GM12878 (cell line): ENCODE data around the gene CLK1. TPM values are rescaled to one million over a fixed set of nuclear protein-coding genes. Genes with fewer than 3 reads are reported as not detected.

Source experiments
- ATAC-seq: fragments of 200-7000 bp; cut with Tn5 transposase; 3 replicates; pipeline ENCODE4 v1.9.1; 2020; ENCODE audit warnings: mild to moderate bottlenecking, moderate library complexity
- BruUV-seq: library from RNA; stranded (reverse); fragments of 400-500 nt; replicated peaks from 2 replicates; lab custom pipeline; 2021; lab: Mats Ljungman, UMichigan
- CTCF ChIA-PET: fragments of 300-600 bp; sonication (Branson Sonifier 250); formaldehyde crosslinking; extraction: SDS; loops from one replicate; lab custom pipeline; 2021; ENCODE audit warnings: inconsistent platforms; lab: Yijun Ruan, JAX
- POLR2A ChIA-PET: fragments of 350-600 bp; formaldehyde crosslinking; extraction: SDS; loops from one replicate; lab custom pipeline; 2021; ENCODE audit warnings: inconsistent platforms; lab: Charles Lee
- RAD21 ChIA-PET: fragments of 300-600 bp; sonication (Branson Sonifier 250); formaldehyde crosslinking; loops from one replicate; lab custom pipeline; 2023; ENCODE audit warnings: antibody characterized with exemption; ENCODE audit not compliant: unreplicated experiment; lab: Charles Lee
- SMC1A ChIA-PET: fragments of 300-600 bp; sonication (Branson Sonifier 250); formaldehyde crosslinking; loops from one replicate; lab custom pipeline; 2023; ENCODE audit not compliant: unreplicated experiment, uncharacterized antibody; lab: Charles Lee
- DNase-seq: peaks from one replicate; pipeline ENCODE4 v3.0.0-alpha.2; 2011; ENCODE audit warnings: low read depth, low spot score
- FAIRE-seq: peaks from 3 replicates; lab custom pipeline; 2011; peaks lifted over from hg19 to GRCh38; lab: Jason Lieb, UNC
- H2AFZ ChIP-seq: 2 replicates; pipeline ENCODE4 v1.6.0; 2011; ENCODE audit warnings: low read depth, low read length, control low read depth; ENCODE audit not compliant: control insufficient read depth
- H3K27ac ChIP-seq: 2 replicates; pipeline ENCODE4 v1.5.1; 2011; ENCODE audit warnings: control low read depth; ENCODE audit not compliant: control insufficient read depth, insufficient read depth
- H3K27me3 ChIP-seq, 2 experiments: replicated peaks in 1 of 2; 2 replicates each; pipeline versions ENCODE4 v1.6.0 to v1.6.1; 2011; ENCODE audit warnings: low read length in 1 of 2; ENCODE audit not compliant: control insufficient read depth in 2 of 2, insufficient read depth in 2 of 2
- H3K36me3 ChIP-seq, 2 experiments: 2 replicates each; pipeline ENCODE4 v1.5.1; 2011; ENCODE audit warnings: low read length in 1 of 2; ENCODE audit not compliant: control insufficient read depth in 2 of 2, insufficient read depth in 2 of 2
- H3K4me1 ChIP-seq: 2 replicates; pipeline ENCODE4 v1.6.1; 2011; ENCODE audit warnings: mild to moderate bottlenecking, low read length, moderate library complexity, mixed read lengths; ENCODE audit not compliant: control insufficient read depth, insufficient read depth
- H3K4me2 ChIP-seq: 2 replicates; pipeline ENCODE4 v1.6.0; 2011; ENCODE audit warnings: control low read depth; ENCODE audit not compliant: control insufficient read depth, insufficient read depth
- H3K4me3 ChIP-seq: fragments of 200-600 bp; sonication (generic); 2 replicates; pipeline ENCODE4 v1.5.1; 2016
- H3K79me2 ChIP-seq: 2 replicates; pipeline ENCODE4 v1.6.0; 2011; ENCODE audit warnings: low read length; ENCODE audit not compliant: control insufficient read depth, insufficient read depth
- H3K9ac ChIP-seq: 2 replicates; pipeline ENCODE4 v1.8.0; 2011; ENCODE audit warnings: low read length, control low read depth, mixed read lengths; ENCODE audit not compliant: control insufficient read depth, insufficient read depth
- H3K9me3 ChIP-seq: replicated peaks from 3 replicates; pipeline ENCODE4 v1.5.1; 2011; ENCODE audit warnings: mild to moderate bottlenecking, low read length; ENCODE audit not compliant: control insufficient read depth, insufficient read depth
- H4K20me1 ChIP-seq: 2 replicates; pipeline ENCODE4 v1.6.0; 2011; ENCODE audit not compliant: control insufficient read depth, insufficient read depth
- ATF3 ChIP-seq: IDR thresholded peaks from 2 replicates; pipeline ENCODE4 v1.6.1; 2011; ENCODE audit warnings: low read depth, mild to moderate bottlenecking, low read length, moderate library complexity, borderline replicate concordance; ENCODE audit errors: extremely low read depth
- ATF7 ChIP-seq: fragments of 450-650 bp; IDR thresholded peaks from 2 replicates; pipeline ENCODE4 v1.6.1; 2016; ENCODE audit warnings: low read depth, mild to moderate bottlenecking
- BCL11A ChIP-seq: IDR thresholded peaks from 2 replicates; pipeline ENCODE4 v1.6.1; 2011; ENCODE audit warnings: low read depth, low read length
- CHD4 ChIP-seq: fragments of 200-600 bp; sonication (generic); IDR thresholded peaks from 2 replicates; pipeline ENCODE4 v1.6.1; 2016; ENCODE audit warnings: mild to moderate bottlenecking
- EP300 ChIP-seq, 2 experiments: fragments of 150-350 bp in 1 of 2; IDR thresholded peaks; 2 replicates each; pipeline ENCODE4 v1.6.1; 2011 to 2012; ENCODE audit warnings: low read depth in 2 of 2, low read length in 2 of 2, borderline replicate concordance in 1 of 2, improper control_type of control experiment in 1 of 2, inconsistent platforms in 1 of 2; ENCODE audit not compliant: control insufficient read depth in 1 of 2
- FOXM1 ChIP-seq: IDR thresholded peaks from 2 replicates; pipeline ENCODE4 v1.6.1; 2012; ENCODE audit warnings: low read depth, mild to moderate bottlenecking, inconsistent platforms, low read length, moderate library complexity
- HDAC2 ChIP-seq: fragments of 200-600 bp; sonication (generic); IDR thresholded peaks from 2 replicates; pipeline ENCODE4 v1.6.1; 2017
- KAT2A ChIP-seq: conservative IDR thresholded peaks from 2 replicates; pipeline ENCODE4 v1.6.1; 2011; ENCODE audit warnings: low read depth, low read length; ENCODE audit not compliant: control insufficient read depth
- PBX3 ChIP-seq: IDR thresholded peaks from 2 replicates; pipeline ENCODE4 v1.6.1; 2011; ENCODE audit warnings: mild to moderate bottlenecking, low read depth, low read length, moderate library complexity; ENCODE audit not compliant: insufficient replicate concordance
- PML ChIP-seq: IDR thresholded peaks from 2 replicates; pipeline ENCODE4 v1.6.1; 2012; ENCODE audit warnings: low read length, inconsistent platforms
- POU2F2 ChIP-seq: IDR thresholded peaks from 3 replicates; pipeline ENCODE4 v1.6.1; 2011; ENCODE audit warnings: low read depth, mild to moderate bottlenecking, low read length, borderline replicate concordance
- YY1 ChIP-seq: IDR thresholded peaks from 2 replicates; pipeline ENCODE4 v1.6.1; 2011; ENCODE audit warnings: low read depth, mild to moderate bottlenecking, low read length
- ZNF384 ChIP-seq: IDR thresholded peaks from 2 replicates; pipeline ENCODE4 v1.6.1; 2012; ENCODE audit warnings: low read depth, mild to moderate bottlenecking, low read length, improper control_type of control experiment, borderline replicate concordance
- WGBS: methylation state at CpG from one replicate; pipeline ENCODE4 v1.1.6; 2016; ENCODE audit warnings: low lambda C conversion rate; ENCODE audit not compliant: insufficient replicate concordance, insufficient coverage; ENCODE audit errors: missing lambda C conversion rate; 5-methylcytosine and 5-hydroxymethylcytosine counted together
- in situ Hi-C: fragments of 300-500 bp; cut with MboI; formaldehyde crosslinking; loops from 9 replicates; pipeline ENCODE4 v1.14.3; 2018; ENCODE audit warnings: mixed read lengths
- intact Hi-C: fragments of 100-400 bp; cut with micrococcal nuclease; formaldehyde crosslinking; loops from one replicate; pipeline ENCODE4 v1.14.2; 2022; ENCODE audit not compliant: unreplicated experiment
- polyA plus RNA-seq, 11 experiments: library from polyadenylated mRNA; depleted of rRNA in 4 of 11; unstranded in 6 of 11; stranded (reverse) in 5 of 11; fragments of >200 nt; fragmentation: Nextera tagmentation in 4 of 11; fragmentation: Illumina TruSeq in 1 of 11; extraction: Ambion mirVana in 4 of 11; extraction: Trizol in 1 of 11; gene quantifications; 1 replicate in 1 of 11; 2 replicates in 10 of 11; pipeline versions ENCODE4 v1.2.1 to v1.2.3, GENCODE V29; 2011 to 2016; ENCODE audit warnings: inconsistent platforms in 2 of 11, missing spikeins in 2 of 11, low read depth in 1 of 11
- total RNA-seq, 4 experiments: library from RNA; depleted of rRNA in 3 of 4; stranded (reverse); fragments of >200 nt in 3 of 4; fragmentation: Illumina TruSeq in 1 of 4; extraction: Trizol in 1 of 4; gene quantifications; 2 replicates each; pipeline versions ENCODE4 v1.2.1 to v1.2.3, GENCODE V29; 2013 to 2021
- TF ChIP-seq, protein P1 (sequence below): fragments of 450-650 bp; IDR thresholded peaks from 2 replicates; pipeline ENCODE4 v1.6.1; 2017; ENCODE audit warnings: low read depth, mild to moderate bottlenecking, moderate library complexity
- TF ChIP-seq, protein P2 (sequence below): fragments of 450-650 bp; IDR thresholded peaks from 2 replicates; pipeline ENCODE4 v1.6.1; 2018; ENCODE audit warnings: borderline replicate concordance, mild to moderate bottlenecking; ENCODE audit not compliant: partially characterized antibody
- TF ChIP-seq, protein P3 (sequence below): fragments of 450-650 bp; formaldehyde crosslinking; IDR thresholded peaks from 2 replicates; pipeline ENCODE4 v1.4.0; 2022; ENCODE audit warnings: mild to moderate bottlenecking, moderate library complexity

Gene CLK1
- total and polyA plus RNA-seq, 10 of the 15 experiments (the other 5 are each of a cell fraction or from before 2014, with no cell fraction given) = 61.2 to 221 (median 80.1) TPM

- in situ Hi-C loops (no loop called here), intact Hi-C loops (no loop called here)
- no peak overlapping the region for H3K4me3 ChIP-seq
- ChIA-PET RAD21 (interaction anchor here (1.3 kb wide), 1 partner anchor 224 kb away, joined by 3 read pairs; no protein-coding TSS in a partner anchor), SMC1A (interaction anchor here (0.5 kb wide), 1 partner anchor 169 kb away, joined by 3 read pairs; no protein-coding TSS in a partner anchor), CTCF (interaction anchor here (1.1 kb wide), 1 partner anchor 19 kb away, joined by 3 read pairs; no protein-coding TSS in a partner anchor), POLR2A (no interaction called here)
- no peak overlapping the region for H3K27ac ChIP-seq
- no peak overlapping the region for H2AFZ ChIP-seq
- FAIRE-seq (no peak), DNase-seq (no peak), ATAC-seq (no peak)
- no peaks in the 10 kb centered on the region for H3K79me2 ChIP-seq
- H3K27me3 ChIP-seq = no peaks in the 10 kb centered on the region
- no peaks in the 10 kb centered on the region for H3K36me3 ChIP-seq
- H4K20me1 ChIP-seq = no peaks in the 10 kb centered on the region
- no peak overlapping the region for H3K4me2 ChIP-seq
- no peak overlapping the region for H3K9ac ChIP-seq
- H3K9me3 ChIP-seq = no peaks in the 10 kb centered on the region
- 48% methylated on average over 5 of the region's 5 CpGs for WGBS
- BruUV-seq = no TSS peak
- no peaks in the 10 kb centered on the region for H3K4me1 ChIP-seq
- TF ChIP-seq, protein P1, sequence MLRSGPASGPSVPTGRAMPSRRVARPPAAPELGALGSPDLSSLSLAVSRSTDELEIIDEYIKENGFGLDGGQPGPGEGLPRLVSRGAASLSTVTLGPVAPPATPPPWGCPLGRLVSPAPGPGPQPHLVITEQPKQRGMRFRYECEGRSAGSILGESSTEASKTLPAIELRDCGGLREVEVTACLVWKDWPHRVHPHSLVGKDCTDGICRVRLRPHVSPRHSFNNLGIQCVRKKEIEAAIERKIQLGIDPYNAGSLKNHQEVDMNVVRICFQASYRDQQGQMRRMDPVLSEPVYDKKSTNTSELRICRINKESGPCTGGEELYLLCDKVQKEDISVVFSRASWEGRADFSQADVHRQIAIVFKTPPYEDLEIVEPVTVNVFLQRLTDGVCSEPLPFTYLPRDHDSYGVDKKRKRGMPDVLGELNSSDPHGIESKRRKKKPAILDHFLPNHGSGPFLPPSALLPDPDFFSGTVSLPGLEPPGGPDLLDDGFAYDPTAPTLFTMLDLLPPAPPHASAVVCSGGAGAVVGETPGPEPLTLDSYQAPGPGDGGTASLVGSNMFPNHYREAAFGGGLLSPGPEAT = no peak
- TF ChIP-seq EP300 (IDR thresholded peaks at IDR 0.05; ENCODE audit: borderline replicate concordance in 1 of 2, control insufficient read depth in 1 of 2, low read depth in 2 of 2, low read length in 2 of 2) (no peak), ATF7 (no peak), ATF3 (no peak), KAT2A (no peak), PML (no peak), BCL11A (no peak), ZNF384 (no peak), FOXM1 (no peak), PBX3 (no peak), YY1 (no peak), HDAC2 (no peak), CHD4 (no peak), POU2F2 (no peak)
- TF ChIP-seq, protein P2, sequence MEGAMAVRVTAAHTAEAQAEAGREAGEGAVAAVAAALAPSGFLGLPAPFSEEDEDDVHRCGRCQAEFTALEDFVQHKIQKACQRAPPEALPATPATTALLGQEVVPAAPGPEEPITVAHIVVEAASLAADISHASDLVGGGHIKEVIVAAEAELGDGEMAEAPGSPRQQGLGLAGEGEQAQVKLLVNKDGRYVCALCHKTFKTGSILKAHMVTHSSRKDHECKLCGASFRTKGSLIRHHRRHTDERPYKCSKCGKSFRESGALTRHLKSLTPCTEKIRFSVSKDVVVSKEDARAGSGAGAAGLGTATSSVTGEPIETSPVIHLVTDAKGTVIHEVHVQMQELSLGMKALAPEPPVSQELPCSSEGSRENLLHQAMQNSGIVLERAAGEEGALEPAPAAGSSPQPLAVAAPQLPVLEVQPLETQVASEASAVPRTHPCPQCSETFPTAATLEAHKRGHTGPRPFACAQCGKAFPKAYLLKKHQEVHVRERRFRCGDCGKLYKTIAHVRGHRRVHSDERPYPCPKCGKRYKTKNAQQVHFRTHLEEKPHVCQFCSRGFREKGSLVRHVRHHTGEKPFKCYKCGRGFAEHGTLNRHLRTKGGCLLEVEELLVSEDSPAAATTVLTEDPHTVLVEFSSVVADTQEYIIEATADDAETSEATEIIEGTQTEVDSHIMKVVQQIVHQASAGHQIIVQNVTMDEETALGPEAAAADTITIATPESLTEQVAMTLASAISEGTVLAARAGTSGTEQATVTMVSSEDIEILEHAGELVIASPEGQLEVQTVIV = no peak
- TF ChIP-seq, protein P3, sequence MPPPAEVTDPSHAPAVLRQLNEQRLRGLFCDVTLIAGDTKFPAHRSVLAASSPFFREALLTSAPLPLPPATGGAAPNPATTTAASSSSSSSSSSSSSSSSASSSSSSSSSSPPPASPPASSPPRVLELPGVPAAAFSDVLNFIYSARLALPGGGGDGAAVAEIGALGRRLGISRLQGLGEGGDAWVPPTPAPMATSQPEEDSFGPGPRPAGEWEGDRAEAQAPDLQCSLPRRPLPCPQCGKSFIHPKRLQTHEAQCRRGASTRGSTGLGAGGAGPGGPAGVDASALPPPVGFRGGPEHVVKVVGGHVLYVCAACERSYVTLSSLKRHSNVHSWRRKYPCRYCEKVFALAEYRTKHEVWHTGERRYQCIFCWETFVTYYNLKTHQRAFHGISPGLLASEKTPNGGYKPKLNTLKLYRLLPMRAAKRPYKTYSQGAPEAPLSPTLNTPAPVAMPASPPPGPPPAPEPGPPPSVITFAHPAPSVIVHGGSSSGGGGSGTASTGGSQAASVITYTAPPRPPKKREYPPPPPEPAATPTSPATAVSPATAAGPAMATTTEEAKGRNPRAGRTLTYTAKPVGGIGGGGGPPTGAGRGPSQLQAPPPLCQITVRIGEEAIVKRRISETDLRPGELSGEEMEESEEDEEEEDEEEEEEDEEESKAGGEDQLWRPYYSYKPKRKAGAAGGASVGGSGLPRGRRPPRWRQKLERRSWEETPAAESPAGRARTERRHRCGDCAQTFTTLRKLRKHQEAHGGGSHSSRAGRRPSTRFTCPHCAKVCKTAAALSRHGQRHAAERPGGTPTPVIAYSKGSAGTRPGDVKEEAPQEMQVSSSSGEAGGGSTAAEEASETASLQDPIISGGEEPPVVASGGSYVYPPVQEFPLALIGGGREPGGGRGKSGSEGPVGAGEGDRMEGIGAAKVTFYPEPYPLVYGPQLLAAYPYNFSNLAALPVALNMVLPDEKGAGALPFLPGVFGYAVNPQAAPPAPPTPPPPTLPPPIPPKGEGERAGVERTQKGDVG (CRISPR knock-in tag) = no peak
Observed at GRCh38 chr2:200845194-200845593, 19.3 kb downstream of the CLK1 start.
